Ascending aorta (tissue), 2 donors: ENCODE results near the gene MRPL12. TPM values are rescaled to one million over a fixed set of nuclear protein-coding genes. Genes with fewer than 3 reads are reported as not detected.

ENCODE experiments used
- DNase-seq, 2 donors: peaks; one replicate each; pipeline ENCODE4 v3.0.0-alpha.2; 2019; ENCODE audit warnings: low spot score in 2 of 2
- H3K27ac ChIP-seq, 2 donors: fragments of 200-600 bp; sonication (generic); one replicate each; pipeline ENCODE4 v1.5.1; 2016 to 2017; ENCODE audit warnings: mild to moderate bottlenecking in 1 of 2
- H3K27me3 ChIP-seq: fragments of 200-600 bp; sonication (generic); one replicate; pipeline ENCODE4 v1.5.1; 2017
- H3K36me3 ChIP-seq, 2 donors: fragments of 200-600 bp; sonication (generic); one replicate each; pipeline ENCODE4 v1.5.1; 2016
- H3K4me1 ChIP-seq, 2 donors: fragments of 200-600 bp; sonication (generic); one replicate each; pipeline ENCODE4 v1.5.1; 2016 to 2017; ENCODE audit warnings: mild to moderate bottlenecking in 1 of 2
- H3K4me3 ChIP-seq, 2 donors: fragments of 200-600 bp; sonication (generic); one replicate each; pipeline ENCODE4 v1.5.1; 2016 to 2017; ENCODE audit warnings: mild to moderate bottlenecking in 1 of 2
- H3K9me3 ChIP-seq, 2 donors: fragments of 200-600 bp; sonication (generic); one replicate each; pipeline ENCODE4 v1.5.1; 2016
- CTCF ChIP-seq, 3 experiments: fragments of 200-600 bp in 2 of 3; fragments of 450-650 bp in 1 of 3; sonication (generic) in 2 of 3; IDR thresholded peaks; one replicate each; pipeline ENCODE4 v1.5.1; 2016 to 2019; ENCODE audit warnings: antibody characterized with exemption in 3 of 3, mild to moderate bottlenecking in 1 of 3, moderate library complexity in 1 of 3
- intact Hi-C: fragments of 100-400 bp; cut with DNase I; formaldehyde crosslinking; loops from one replicate; pipeline ENCODE4 v1.15.1; 2023
- total RNA-seq: library from RNA; depleted of rRNA; stranded (reverse); fragments of >200 nt; gene quantifications from one replicate; pipeline ENCODE4 v1.1.0, GENCODE V29; 2016

Gene MRPL12
- total RNA-seq, 1 donor from 2014 or later, result 21.8 TPM

- intact Hi-C loops, result no loop called here
- Histone ChIP-seq H3K27ac (no peak overlapping the region), H3K36me3 (peaks cover 84 to 96% of the 10 kb centered on the region in 2 donors), H3K9me3 (no peaks in the 10 kb centered on the region), H3K27me3 (no peaks in the 10 kb centered on the region), H3K4me1 (no peaks in the 10 kb centered on the region), H3K4me3 (no peak overlapping the region)
- TF ChIP-seq CTCF (IDR thresholded peaks at IDR 0.05), result no peak
- DNase-seq, result no peak
Measured at GRCh38 chr17:81696218-81696941, 6.8 kb upstream of the MRPL12 start.

DNA sequence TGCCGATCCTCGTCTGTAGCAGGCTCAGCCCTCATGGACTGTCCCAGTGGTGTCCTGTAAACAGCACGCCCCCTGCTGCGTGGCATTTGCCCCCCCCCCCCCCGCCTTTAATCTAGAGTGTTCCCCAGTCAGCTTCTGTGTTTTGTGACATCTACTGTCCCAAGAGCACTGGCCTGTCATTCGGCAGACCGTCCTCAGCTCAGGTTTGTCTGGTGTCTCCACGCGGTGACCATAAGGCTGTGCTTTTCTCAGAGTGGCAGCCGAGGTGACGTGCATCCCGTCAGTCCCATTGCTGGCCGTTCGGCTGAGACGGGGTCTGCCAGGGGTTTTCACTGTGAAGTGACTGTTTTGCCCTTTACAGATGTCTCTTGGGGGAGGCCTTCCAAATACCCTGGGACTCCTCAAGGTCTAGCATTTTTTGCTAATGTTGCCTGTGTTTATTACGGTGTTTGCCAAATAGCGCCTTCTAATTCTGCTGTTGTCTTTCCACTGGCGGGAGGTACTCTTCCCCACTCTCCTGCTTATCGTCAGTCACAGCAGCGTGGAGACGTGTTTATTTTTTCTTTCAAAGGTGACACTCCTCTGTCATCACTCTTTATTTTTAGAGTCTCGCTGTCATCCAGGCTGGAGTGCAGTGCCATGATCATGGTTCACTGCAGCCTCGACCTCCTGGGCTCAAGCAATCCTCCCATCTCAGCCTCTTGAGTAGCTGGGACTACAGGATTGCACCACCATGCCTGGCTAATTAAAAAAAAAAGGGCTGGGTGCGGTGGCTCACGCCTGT is 5.7 kb upstream of the MRPL12 start:
- no peaks in the 10 kb centered on the region for H3K9me3 ChIP-seq
- no peaks in the 10 kb centered on the region for H3K27me3 ChIP-seq
- peaks cover 8 to 9% of the 10 kb centered on the region in 2 donors for H3K4me1 ChIP-seq
- H3K36me3 ChIP-seq, result peaks cover 78 to 89% of the 10 kb centered on the region in 2 donors
- no peak for DNase-seq
- intact Hi-C loops, result no loop called here
- no peak for TF ChIP-seq CTCF (IDR thresholded peaks at IDR 0.05)
- H3K27ac ChIP-seq, result no peak overlapping the region
- H3K4me3 ChIP-seq, result no peak overlapping the region

GRCh38 chr17:81700353-81701287 is 2.5 kb upstream of the MRPL12 start:
- H3K4me3 ChIP-seq, result no peak overlapping the region
- intact Hi-C loops, result loop anchor here (5.0 kb wide), 1 partner anchor 63 kb away; the partner anchor contains the start of genes NPLOC4 and TSPAN10
- peaks cover 47 to 57% of the 10 kb centered on the region in 2 donors for H3K36me3 ChIP-seq
- no peak for TF ChIP-seq CTCF (IDR thresholded peaks at IDR 0.05)
- H3K9me3 ChIP-seq, result no peaks in the 10 kb centered on the region
- H3K4me1 ChIP-seq, result peaks cover 19 to 20% of the 10 kb centered on the region in 2 donors
- no peak overlapping the region for H3K27ac ChIP-seq
- no peaks in the 10 kb centered on the region for H3K27me3 ChIP-seq
- DNase-seq, result no peak

GRCh38 chr17:81701288-81702071 is 1.7 kb upstream of the MRPL12 start:
- intact Hi-C loops, result loop anchor here (2.0 to 5.0 kb wide), 2 partner anchors 64 to 225 kb away; partner anchors contain the start of genes MAFG, NPLOC4 and TSPAN10
- TF ChIP-seq CTCF (IDR thresholded peaks at IDR 0.05), result no peak
- no peak for DNase-seq
- no peaks in the 10 kb centered on the region for H3K9me3 ChIP-seq
- peak overlapping the region; percentile 76 to 83 for H3K4me3 ChIP-seq
- no peaks in the 10 kb centered on the region for H3K27me3 ChIP-seq
- H3K27ac ChIP-seq, result no peak overlapping the region
- H3K36me3 ChIP-seq, result peaks cover 44 to 48% of the 10 kb centered on the region in 2 donors
- H3K4me1 ChIP-seq, result peaks cover 19 to 20% of the 10 kb centered on the region in 2 donors
